Astrocyte (in vitro differentiated cells and primary cell): ENCODE results near the gene BEX1. TPM values are rescaled to one million over a fixed set of nuclear protein-coding genes. Genes with fewer than 3 reads are reported as not detected.
"Not testable (repeated sequence)": the region's sequence is repeated elsewhere in the genome, so short reads cannot be mapped to it uniquely, and the experiment has no call there.

Source experiments
- DNase-seq: peaks from one replicate; pipeline ENCODE4 v3.0.0-alpha.2; 2010; ENCODE audit warnings: low read depth
- FAIRE-seq: peaks from 2 replicates; lab custom pipeline; 2011; peaks lifted over from hg19 to GRCh38; lab: Jason Lieb, UNC
- H2AFZ ChIP-seq: 2 replicates; pipeline ENCODE4 v1.6.0; 2012; ENCODE audit warnings: low read depth, low read length, inconsistent platforms
- H3K27ac ChIP-seq: 2 replicates; pipeline ENCODE4 v1.5.1; 2011; ENCODE audit warnings: low read depth, low read length, inconsistent platforms
- H3K27me3 ChIP-seq: 2 replicates; pipeline ENCODE4 v1.6.0; 2011; ENCODE audit warnings: low read length, inconsistent platforms; ENCODE audit not compliant: insufficient read depth
- H3K36me3 ChIP-seq: 2 replicates; pipeline ENCODE4 v1.5.1; 2011; ENCODE audit warnings: low read length, inconsistent platforms; ENCODE audit not compliant: insufficient read depth
- H3K4me1 ChIP-seq: 2 replicates; pipeline ENCODE4 v1.5.1; 2011; ENCODE audit warnings: low read length, inconsistent platforms; ENCODE audit not compliant: insufficient read depth
- H3K4me2 ChIP-seq: 2 replicates; pipeline ENCODE4 v1.6.0; 2012; ENCODE audit warnings: low read length, inconsistent platforms
- H3K4me3 ChIP-seq: 2 replicates; pipeline ENCODE4 v1.5.1; 2011; ENCODE audit warnings: low read depth, mild to moderate bottlenecking, low read length, inconsistent platforms; ENCODE audit not compliant: insufficient read depth
- H3K79me2 ChIP-seq: 2 replicates; pipeline ENCODE4 v1.6.0; 2012; ENCODE audit warnings: mild to moderate bottlenecking, low read length, inconsistent platforms; ENCODE audit not compliant: insufficient read depth
- H3K9ac ChIP-seq: 2 replicates; pipeline ENCODE4 v1.6.0; 2012; ENCODE audit warnings: mild to moderate bottlenecking, low read length, inconsistent platforms
- H3K9me3 ChIP-seq: 2 replicates; pipeline ENCODE4 v1.5.1; 2012; ENCODE audit warnings: low read depth, mild to moderate bottlenecking, low read length, inconsistent platforms; ENCODE audit not compliant: insufficient read depth
- H4K20me1 ChIP-seq: 2 replicates; pipeline ENCODE4 v1.6.0; 2012; ENCODE audit warnings: low read length, inconsistent platforms; ENCODE audit not compliant: insufficient read depth
- H3K27ac Mint-ChIP-seq: one replicate; pipeline ENCODE4 v1.8.0; 2021; ENCODE audit warnings: mild to moderate bottlenecking, mixed read lengths; ENCODE audit not compliant: unreplicated experiment
- H3K27me3 Mint-ChIP-seq: one replicate; pipeline ENCODE4 v1.8.0; 2021; ENCODE audit warnings: low read depth, mixed read lengths; ENCODE audit not compliant: unreplicated experiment
- H3K36me3 Mint-ChIP-seq: one replicate; pipeline ENCODE4 v1.8.0; 2021; ENCODE audit warnings: low read depth, mixed read lengths; ENCODE audit not compliant: unreplicated experiment
- H3K4me1 Mint-ChIP-seq: one replicate; pipeline ENCODE4 v1.8.0; 2021; ENCODE audit warnings: low read depth, mixed read lengths; ENCODE audit not compliant: unreplicated experiment
- H3K4me3 Mint-ChIP-seq: one replicate; pipeline ENCODE4 v1.8.0; 2021; ENCODE audit warnings: mild to moderate bottlenecking, moderate library complexity, mixed read lengths; ENCODE audit not compliant: unreplicated experiment
- H3K9me3 Mint-ChIP-seq: one replicate; pipeline ENCODE4 v1.8.0; 2021; ENCODE audit warnings: mild to moderate bottlenecking, mixed read lengths; ENCODE audit not compliant: unreplicated experiment
- EZH2 ChIP-seq: IDR thresholded peaks from 2 replicates; pipeline ENCODE4 v1.6.1; 2012; ENCODE audit warnings: mild to moderate bottlenecking, low read length, inconsistent platforms; ENCODE audit not compliant: insufficient read depth
- total RNA-seq: library from RNA; stranded (reverse); gene quantifications from 2 replicates; pipeline ENCODE4 v1.2.1, GENCODE V29; 2021
- TF ChIP-seq, protein P1 (sequence below): IDR thresholded peaks from 2 replicates; pipeline ENCODE4 v1.5.1; 2011; ENCODE audit warnings: low read depth, mild to moderate bottlenecking, inconsistent platforms, low read length, moderate library complexity; ENCODE audit not compliant: insufficient read depth

The BEX1 gene
- total RNA-seq, 1 donor from 2014 or later: 16.6 TPM

DNA sequence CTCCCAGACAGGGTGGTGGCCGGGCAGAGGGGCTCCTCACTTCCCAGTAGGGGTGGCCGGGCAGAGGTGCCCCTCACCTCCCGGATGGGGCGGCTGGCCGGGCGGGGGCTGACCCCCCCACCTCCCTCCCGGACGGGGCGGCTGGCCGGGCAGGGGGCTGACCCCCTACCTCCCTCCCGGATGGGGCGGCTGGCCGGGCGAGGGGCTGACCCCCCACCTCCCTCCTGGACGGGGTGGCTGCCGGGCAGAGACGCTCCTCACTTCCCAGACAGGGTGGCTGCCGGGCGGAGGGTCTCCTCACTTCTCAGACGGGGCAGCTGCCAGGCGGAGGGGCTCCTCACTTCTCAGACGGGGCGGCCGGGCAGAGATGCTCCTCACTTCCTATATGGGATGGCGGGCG is 40.4 kb upstream of the BEX1 start:
- H3K9ac ChIP-seq, H3K4me1 ChIP-seq, H2AFZ ChIP-seq, DNase-seq, H3K27ac Mint-ChIP-seq, H4K20me1 ChIP-seq, H3K27me3 ChIP-seq, H3K4me3 Mint-ChIP-seq, H3K79me2 ChIP-seq, H3K4me1 Mint-ChIP-seq, H3K27me3 Mint-ChIP-seq, H3K9me3 ChIP-seq, H3K4me3 ChIP-seq, H3K9me3 Mint-ChIP-seq, FAIRE-seq, H3K36me3 Mint-ChIP-seq, H3K4me2 ChIP-seq, H3K27ac ChIP-seq, H3K36me3 ChIP-seq: not testable (repeated sequence)

DNA sequence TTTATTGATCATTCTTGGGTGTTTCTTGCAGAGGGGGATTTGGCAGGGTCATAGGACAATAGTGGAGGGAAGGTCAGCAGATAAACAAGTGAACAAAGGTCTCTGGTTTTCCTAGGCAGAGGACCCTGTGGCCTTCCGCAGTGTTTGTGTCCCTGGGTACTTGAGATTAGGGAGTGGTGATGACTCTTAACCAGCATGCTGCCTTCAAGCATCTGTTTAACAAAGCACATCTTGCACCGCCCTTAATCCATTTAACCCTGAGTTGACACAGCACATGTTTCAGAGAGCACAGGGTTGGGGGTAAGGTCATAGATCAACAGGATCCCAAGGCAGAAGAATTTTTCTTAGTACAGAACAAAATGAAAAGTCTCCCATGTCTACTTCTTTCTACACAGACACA is 39.9 kb upstream of the BEX1 start:
- not testable (repeated sequence) for FAIRE-seq, H3K9me3 Mint-ChIP-seq, H3K4me3 Mint-ChIP-seq

DNA sequence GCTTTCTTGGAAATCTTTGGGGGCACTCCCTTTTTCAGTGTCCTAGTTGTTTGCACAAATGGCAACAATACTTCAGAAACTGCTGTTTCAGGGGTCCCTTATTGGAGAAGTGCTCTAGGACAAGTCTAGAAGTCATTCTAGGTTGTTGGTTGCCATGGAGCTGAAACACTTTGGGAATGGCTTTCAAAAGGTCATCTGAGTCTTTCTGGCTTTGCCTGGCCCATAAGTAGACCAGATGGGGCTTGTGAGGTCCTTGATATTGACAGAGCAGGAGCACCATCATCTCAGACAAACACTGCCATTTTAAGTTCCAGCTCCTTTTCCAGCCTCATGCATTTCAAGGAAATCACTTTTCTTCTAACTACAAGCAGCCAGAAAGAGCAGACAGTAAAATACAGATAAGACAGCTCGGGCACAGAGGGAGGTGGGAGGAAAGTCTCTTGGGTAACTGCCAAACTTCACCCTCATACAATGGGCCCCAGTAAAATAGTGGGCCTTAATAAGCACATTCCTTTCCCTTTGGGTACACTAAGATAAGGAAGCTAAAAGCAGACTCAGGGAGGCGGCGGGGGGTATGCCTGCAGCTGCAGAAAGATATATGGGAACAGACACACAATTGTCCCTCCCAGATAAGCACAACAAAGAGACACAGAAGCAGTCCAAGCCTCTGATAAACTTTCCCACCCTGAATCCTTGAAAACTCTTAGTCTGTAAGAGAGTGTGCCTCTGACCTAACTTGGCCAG is 37.5 kb upstream of the BEX1 start:
- no peaks in the 10 kb centered on the region for H3K27me3 Mint-ChIP-seq
- H3K4me3 Mint-ChIP-seq: no peak overlapping the region
- H3K4me3 ChIP-seq: no peak overlapping the region
- H3K36me3 ChIP-seq: no peaks in the 10 kb centered on the region
- H3K27me3 ChIP-seq: no peaks in the 10 kb centered on the region
- H3K27ac Mint-ChIP-seq: no peak overlapping the region
- no peaks in the 10 kb centered on the region for H3K36me3 Mint-ChIP-seq
- DNase-seq (no peak), FAIRE-seq (no peak)
- no peaks in the 10 kb centered on the region for H3K4me1 ChIP-seq
- peaks cover 6% of the 10 kb centered on the region for H3K4me1 Mint-ChIP-seq
- H3K9ac ChIP-seq: no peak overlapping the region
- no peaks in the 10 kb centered on the region for H4K20me1 ChIP-seq
- TF ChIP-seq EZH2: no peak
- TF ChIP-seq, protein P1, sequence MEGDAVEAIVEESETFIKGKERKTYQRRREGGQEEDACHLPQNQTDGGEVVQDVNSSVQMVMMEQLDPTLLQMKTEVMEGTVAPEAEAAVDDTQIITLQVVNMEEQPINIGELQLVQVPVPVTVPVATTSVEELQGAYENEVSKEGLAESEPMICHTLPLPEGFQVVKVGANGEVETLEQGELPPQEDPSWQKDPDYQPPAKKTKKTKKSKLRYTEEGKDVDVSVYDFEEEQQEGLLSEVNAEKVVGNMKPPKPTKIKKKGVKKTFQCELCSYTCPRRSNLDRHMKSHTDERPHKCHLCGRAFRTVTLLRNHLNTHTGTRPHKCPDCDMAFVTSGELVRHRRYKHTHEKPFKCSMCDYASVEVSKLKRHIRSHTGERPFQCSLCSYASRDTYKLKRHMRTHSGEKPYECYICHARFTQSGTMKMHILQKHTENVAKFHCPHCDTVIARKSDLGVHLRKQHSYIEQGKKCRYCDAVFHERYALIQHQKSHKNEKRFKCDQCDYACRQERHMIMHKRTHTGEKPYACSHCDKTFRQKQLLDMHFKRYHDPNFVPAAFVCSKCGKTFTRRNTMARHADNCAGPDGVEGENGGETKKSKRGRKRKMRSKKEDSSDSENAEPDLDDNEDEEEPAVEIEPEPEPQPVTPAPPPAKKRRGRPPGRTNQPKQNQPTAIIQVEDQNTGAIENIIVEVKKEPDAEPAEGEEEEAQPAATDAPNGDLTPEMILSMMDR: no peak
- no peaks in the 10 kb centered on the region for H3K79me2 ChIP-seq
- H3K27ac ChIP-seq: no peak overlapping the region
- H3K9me3 Mint-ChIP-seq: peaks cover 2% of the 10 kb centered on the region
- no peak overlapping the region for H3K4me2 ChIP-seq
- no peaks in the 10 kb centered on the region for H3K9me3 ChIP-seq
- H2AFZ ChIP-seq: no peak overlapping the region

More for the DNA sequence above, 39.9 kb upstream of the BEX1 start:
- not testable (repeated sequence) for H3K4me2 ChIP-seq, H3K27ac ChIP-seq, H3K79me2 ChIP-seq, H3K27me3 ChIP-seq, H3K27me3 Mint-ChIP-seq, H3K36me3 Mint-ChIP-seq, H3K9ac ChIP-seq, H3K4me1 ChIP-seq, H4K20me1 ChIP-seq, DNase-seq, H3K9me3 ChIP-seq, H3K36me3 ChIP-seq, H3K4me3 ChIP-seq, H3K4me1 Mint-ChIP-seq, H3K27ac Mint-ChIP-seq, H2AFZ ChIP-seq
